HepG2 (cell line): ENCODE data around the gene ANGPTL5. TPM values are rescaled to one million over a fixed set of nuclear protein-coding genes. Genes with fewer than 3 reads are reported as not detected.

Source experiments
- DZIP1 ChIP-seq: sonication (generic); formaldehyde crosslinking; IDR thresholded peaks from 2 replicates; pipeline ENCODE4 v1.5.0; 2020; ENCODE audit warnings: mild to moderate bottlenecking, missing genetic modification reagents
- GZF1 ChIP-seq: sonication (generic); formaldehyde crosslinking; IDR thresholded peaks from 2 replicates; pipeline ENCODE4 v1.5.1; 2020; ENCODE audit warnings: mild to moderate bottlenecking, missing genetic modification reagents
- HNF4A ChIP-seq: sonication (generic); formaldehyde crosslinking; IDR thresholded peaks from 2 replicates; pipeline ENCODE4 v1.4.0; 2020; ENCODE audit warnings: missing genetic modification reagents
- KDM6A ChIP-seq: IDR thresholded peaks from 2 replicates; pipeline ENCODE4 v1.6.1; 2016; ENCODE audit warnings: low read depth
- MAFG ChIP-seq: sonication (generic); formaldehyde crosslinking; IDR thresholded peaks from 2 replicates; pipeline ENCODE4 v1.5.1; 2020; ENCODE audit warnings: mild to moderate bottlenecking, missing genetic modification reagents
- NFE2L1 ChIP-seq: sonication (generic); formaldehyde crosslinking; IDR thresholded peaks from 2 replicates; pipeline ENCODE4 v1.4.0; 2020; ENCODE audit warnings: missing genetic modification reagents, mild to moderate bottlenecking, borderline replicate concordance
- PBX3 ChIP-seq: sonication (generic); formaldehyde crosslinking; IDR thresholded peaks from 2 replicates; pipeline ENCODE4 v1.8.1; 2023; ENCODE audit warnings: missing genetic modification reagents, inconsistent platforms, borderline replicate concordance
- PLRG1 ChIP-seq: fragments of 450-650 bp; conservative IDR thresholded peaks from 2 replicates; pipeline ENCODE4 v1.6.1; 2016
- POGK ChIP-seq: sonication (generic); formaldehyde crosslinking; conservative IDR thresholded peaks from 2 replicates; pipeline ENCODE4 v1.8.0; 2022; ENCODE audit warnings: mild to moderate bottlenecking, moderate library complexity, missing genetic modification reagents
- RFX1 ChIP-seq: fragments of 450-650 bp; IDR thresholded peaks from 2 replicates; pipeline ENCODE4 v1.6.1; 2017
- RFXANK ChIP-seq: IDR thresholded peaks from 2 replicates; pipeline ENCODE4 v1.6.1; 2016
- SATB2 ChIP-seq: sonication (generic); formaldehyde crosslinking; IDR thresholded peaks from 2 replicates; pipeline ENCODE4 v1.5.0; 2020; ENCODE audit warnings: missing genetic modification reagents
- SPEN ChIP-seq: sonication (generic); formaldehyde crosslinking; IDR thresholded peaks from 2 replicates; pipeline ENCODE4 v1.5.1; 2020; ENCODE audit warnings: low read depth, mild to moderate bottlenecking, missing genetic modification reagents
- STAT6 ChIP-seq: sonication (generic); formaldehyde crosslinking; IDR thresholded peaks from 2 replicates; pipeline ENCODE4 v1.4.0; 2020; ENCODE audit warnings: missing genetic modification reagents, mild to moderate bottlenecking, borderline replicate concordance
- TBX2 ChIP-seq: sonication (generic); formaldehyde crosslinking; IDR thresholded peaks from 2 replicates; pipeline ENCODE4 v1.5.0; 2020; ENCODE audit warnings: missing genetic modification reagents, mild to moderate bottlenecking, borderline replicate concordance
- ZNF18 ChIP-seq: sonication (generic); formaldehyde crosslinking; IDR thresholded peaks from 2 replicates; pipeline ENCODE4 v1.8.0; 2022; ENCODE audit warnings: mild to moderate bottlenecking, missing genetic modification reagents; ENCODE audit not compliant: insufficient replicate concordance
- ZNF274 ChIP-seq: sonication (generic); formaldehyde crosslinking; IDR thresholded peaks from 2 replicates; pipeline ENCODE4 v1.5.1; 2020; ENCODE audit warnings: mild to moderate bottlenecking, missing genetic modification reagents
- ZNF333 ChIP-seq: sonication (generic); formaldehyde crosslinking; IDR thresholded peaks from 2 replicates; pipeline ENCODE4 v1.4.0; 2020; ENCODE audit warnings: mild to moderate bottlenecking, missing genetic modification reagents, borderline replicate concordance
- ZNF672 ChIP-seq: sonication (generic); formaldehyde crosslinking; IDR thresholded peaks from 2 replicates; pipeline ENCODE4 v1.8.1; 2022; ENCODE audit warnings: missing genetic modification reagents
- polyA plus RNA-seq, 8 experiments: library from polyadenylated mRNA; depleted of rRNA in 3 of 8; stranded (reverse) in 7 of 8; unstranded in 1 of 8; fragments of >200 nt; fragmentation: Illumina TruSeq in 4 of 8; extraction: Trizol in 4 of 8; gene quantifications; 2 replicates each; pipeline versions ENCODE4 v1.2.1 to v1.2.3, GENCODE V29; 2011 to 2016; ENCODE audit warnings: low read depth in 4 of 8, missing spikeins in 1 of 8, mixed read lengths in 1 of 8; ENCODE audit not compliant: insufficient read depth in 1 of 8
- total RNA-seq, 5 experiments: library from RNA; depleted of rRNA; stranded (reverse); fragments of >200 nt; fragmentation: Illumina TruSeq; extraction: Trizol; gene quantifications; 2 replicates each; pipeline ENCODE4 v1.2.3, GENCODE V29; 2016; ENCODE audit warnings: low read depth in 1 of 5

The ANGPTL5 gene
- total and polyA plus RNA-seq, 2 of the 13 experiments (the other 11 are each of a cell fraction or from before 2014, with no cell fraction given): not detected

- TF ChIP-seq RFX1: peak; percentile 88
- TF ChIP-seq SPEN (CRISPR knock-in tag): 0 out of 2 replicates have a peak, but pooled peaks have one; percentile 30
- TF ChIP-seq MAFG (CRISPR knock-in tag): no peak
- TF ChIP-seq DZIP1 (CRISPR knock-in tag): no peak
- 0 out of 2 replicates have a peak, but pooled peaks have one; percentile 17 for TF ChIP-seq GZF1 (CRISPR knock-in tag)
- no peak for TF ChIP-seq ZNF672 (CRISPR knock-in tag)
- TF ChIP-seq KDM6A: no peak
- TF ChIP-seq TBX2 (CRISPR knock-in tag): peak; percentile 78
- TF ChIP-seq RFXANK (CRISPR knock-in tag): no peak
- no peak for TF ChIP-seq SATB2 (CRISPR knock-in tag)
- no peak for TF ChIP-seq ZNF18 (CRISPR knock-in tag)
- TF ChIP-seq NFE2L1: no peak
- no peak for TF ChIP-seq ZNF333 (CRISPR knock-in tag)
- 0 out of 2 replicates have a peak, but pooled peaks have one; percentile 15 for TF ChIP-seq HNF4A (CRISPR knock-in tag)
- TF ChIP-seq ZNF274 (CRISPR knock-in tag): peak; percentile 91
- no peak for TF ChIP-seq PBX3 (CRISPR knock-in tag)
- TF ChIP-seq PLRG1: no peak
- TF ChIP-seq POGK: peak; percentile 79; the same call in 1 of the 2 replicates
- TF ChIP-seq STAT6: peak; percentile 86; the same call in 1 of the 2 replicates
These were observed 1.4 kb downstream of the ANGPTL5 start, which contains the start of gene CEP126 (continued) for GRCh38 chr11:101914738-101915426.
